HG03060 (cell line): ENCODE data around the gene SCT.
A peak's percentile ranks its signal among the peaks of the same experiment; 100 is the strongest.

Source experiments
- ATAC-seq: cut with Tn5 transposase; IDR thresholded peaks from one replicate; pipeline ENCODE4 v1.9.1; 2021; ENCODE audit warnings: low read depth, moderate number of reproducible peaks; ENCODE audit not compliant: unreplicated experiment

Gene SCT

DNA sequence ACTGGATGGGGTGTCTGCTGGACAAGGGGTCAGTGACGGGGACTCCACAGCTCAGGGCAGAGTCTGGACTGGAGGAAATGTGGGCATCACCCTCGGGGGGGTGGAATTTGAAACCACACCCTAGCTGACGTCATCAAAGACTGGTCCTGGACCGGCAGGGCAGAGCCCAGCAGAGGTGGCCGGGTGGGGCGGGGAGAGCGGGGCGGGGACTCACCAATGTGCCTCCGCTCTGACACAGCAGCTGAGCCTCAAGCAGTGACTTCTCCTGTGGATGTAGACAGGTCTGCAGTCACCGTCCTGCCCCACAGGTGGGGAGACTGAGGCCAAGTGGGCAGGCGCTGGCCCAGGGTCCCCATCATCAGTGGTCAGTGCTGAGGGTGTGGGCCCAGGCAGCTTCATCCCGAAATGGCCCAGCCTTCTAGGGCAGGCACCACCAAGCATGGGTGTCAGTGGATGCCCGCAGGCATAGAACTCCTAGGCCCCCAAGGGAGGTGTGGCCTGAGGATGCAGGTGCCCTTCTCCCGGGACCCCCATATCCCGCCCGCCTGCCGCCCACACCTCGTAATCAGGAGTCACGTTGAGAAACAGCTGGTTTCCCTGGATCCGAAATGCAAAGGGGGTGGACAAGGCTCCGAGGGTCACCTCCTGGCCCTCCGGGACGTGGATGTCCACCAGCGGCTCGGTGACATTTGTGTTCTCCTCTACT is 2.8 kb downstream of the SCT start:
- ATAC-seq: no peak

- no peak for ATAC-seq
Measured at GRCh38 chr11:623349-623869, 3.6 kb downstream of the SCT start.

DNA sequence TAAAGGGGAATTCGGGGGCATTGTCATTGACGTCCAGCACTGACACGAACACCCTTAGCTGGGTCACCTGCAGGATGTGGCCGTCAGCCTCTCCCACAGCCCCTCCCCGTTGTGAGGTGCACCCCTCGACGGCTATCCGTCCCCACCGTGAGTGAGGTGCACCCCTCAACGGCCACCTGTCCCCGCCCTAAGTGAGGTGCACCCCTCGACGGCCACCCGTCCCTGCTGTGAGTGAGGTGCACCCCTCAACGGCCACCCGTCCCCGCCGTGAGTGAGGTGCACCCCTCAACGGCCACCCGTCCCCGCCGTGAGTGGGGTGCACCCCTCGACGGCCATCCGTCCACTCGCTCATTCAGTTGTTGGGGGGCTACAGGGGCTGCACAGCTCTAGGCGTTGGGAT is 5.1 kb downstream of the SCT start:
- no peak for ATAC-seq

- no peak for ATAC-seq
Measured at GRCh38 chr11:620935-621814, 5.8 kb downstream of the SCT start.

DNA sequence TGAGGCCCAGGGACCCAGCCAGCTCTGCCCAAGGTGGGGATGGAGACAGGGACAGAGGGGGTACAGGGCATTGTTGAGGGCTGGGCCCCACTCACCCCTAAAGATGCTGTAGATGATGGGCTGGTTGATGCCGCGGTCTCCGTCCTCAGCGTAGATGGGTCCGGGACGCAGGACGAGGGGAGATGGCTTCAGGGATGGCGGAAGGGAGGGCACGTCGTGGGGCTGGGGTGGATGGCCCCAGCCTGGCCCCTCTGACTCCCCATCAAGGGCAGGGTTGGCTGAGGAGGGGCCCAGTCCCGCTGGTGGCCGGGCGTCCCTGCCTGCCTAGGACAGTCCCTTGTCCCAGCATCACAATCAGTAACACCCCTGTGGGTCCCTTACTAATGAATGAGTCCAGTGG is 6.8 kb downstream of the SCT start:
- no peak for ATAC-seq

GRCh38 chr11:619628-620050 is 7.3 kb downstream of the SCT start:
- no peak for ATAC-seq

DNA sequence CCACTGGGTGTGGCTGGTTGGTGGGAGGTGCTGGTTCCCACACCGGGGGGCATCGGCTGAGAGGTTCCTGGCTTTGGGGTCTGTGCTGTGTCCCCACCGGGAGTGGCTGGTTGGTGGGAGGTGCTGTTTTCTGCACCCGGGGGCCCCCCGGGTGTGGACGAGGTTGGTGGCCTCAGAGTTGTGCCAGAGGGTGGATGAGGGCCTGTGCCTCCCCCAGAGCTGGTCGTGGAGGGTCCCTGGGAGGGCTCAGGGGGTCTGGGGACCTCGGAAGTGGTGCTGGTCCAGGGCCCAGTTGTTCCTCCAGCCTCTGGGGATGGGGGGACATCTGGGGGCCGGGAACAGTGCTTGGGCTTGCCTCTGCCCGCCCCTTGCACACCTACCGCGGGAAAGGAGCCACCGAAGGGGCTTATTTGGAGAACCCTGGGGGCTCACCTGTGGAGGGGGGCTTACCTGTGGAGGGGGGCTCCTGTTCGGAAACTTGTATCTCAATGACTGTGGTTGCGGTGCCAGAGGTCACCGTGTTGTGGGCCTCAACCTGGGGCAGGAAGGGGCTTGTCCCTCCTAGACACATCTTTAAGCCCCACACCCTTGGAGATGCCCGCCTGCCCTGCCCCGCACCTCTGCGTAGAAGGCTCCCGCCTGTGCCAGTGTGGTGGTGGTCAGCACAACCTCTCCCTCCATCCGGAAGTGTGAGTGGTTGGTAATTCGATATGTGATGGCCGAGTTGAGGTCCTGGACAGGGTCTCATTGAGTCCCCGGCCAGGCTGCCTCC is 7.9 kb downstream of the SCT start:
- ATAC-seq: no peak

- ATAC-seq: no peak
Measured at GRCh38 chr11:617912-618682, 8.9 kb downstream of the SCT start.

GRCh38 chr11:617199-617911 is 9.6 kb downstream of the SCT start:
- no peak for ATAC-seq

- no peak for ATAC-seq
Measured at GRCh38 chr11:616320-617198, 10.4 kb downstream of the SCT start.

- ATAC-seq: peak; percentile 66
Measured at GRCh38 chr11:615504-616319, 11.3 kb downstream of the SCT start, which contains the start of gene IRF7. Gene IRF7 (minus strand): TSS chr11:615950. CDS start chr11:615364, 586 bp downstream.

- ATAC-seq: no peak
Measured at GRCh38 chr11:614623-615503, 12.1 kb downstream of the SCT start.

GRCh38 chr11:614021-614622 is 12.9 kb downstream of the SCT start:
- no peak for ATAC-seq

GRCh38 chr11:613369-613968 is 13.5 kb downstream of the SCT start:
- ATAC-seq: no peak

DNA sequence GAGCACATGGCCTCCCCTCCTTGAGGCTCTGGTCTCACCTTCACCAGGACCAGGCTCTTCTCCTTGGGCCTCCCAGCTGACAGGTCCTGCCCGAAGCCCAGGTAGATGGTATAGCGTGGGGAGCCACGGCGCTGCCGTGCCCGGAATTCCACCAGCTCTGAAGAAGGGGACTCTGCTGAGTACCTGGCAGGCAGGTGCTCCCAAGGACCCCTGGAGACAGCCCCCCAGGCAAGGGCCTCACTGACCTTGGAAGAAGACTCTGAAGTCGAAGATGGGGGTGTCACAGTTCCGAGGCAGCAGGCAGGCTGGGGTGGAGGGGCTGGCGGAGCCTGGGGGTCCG is 14.1 kb downstream of the SCT start:
- no peak for ATAC-seq
